Stimulated activated CD8-positive, alpha-beta memory T cell treated with anti-CD3 and anti-CD28 coated beads, Interleukin-2, amount 100 ng/mL, for 1 hour (primary cell): ENCODE results near the gene GLI2.

ENCODE experiments used
- DNase-seq, 2 donors: peaks; one replicate each; pipeline ENCODE4 v3.0.0-alpha.2; 2020; ENCODE audit warnings: low read depth in 2 of 2

The GLI2 gene

GRCh38 chr2:120735746-120736170 is at the start of gene GLI2:
GLI2 (plus strand) TSS chr2:120735868; CDS start chr2:120797321, 61,453 bp downstream.
- DNase-seq: no peak

- DNase-seq: no peak
Measured at GRCh38 chr2:120685974-120686297, 49.7 kb upstream of the GLI2 start.

DNA sequence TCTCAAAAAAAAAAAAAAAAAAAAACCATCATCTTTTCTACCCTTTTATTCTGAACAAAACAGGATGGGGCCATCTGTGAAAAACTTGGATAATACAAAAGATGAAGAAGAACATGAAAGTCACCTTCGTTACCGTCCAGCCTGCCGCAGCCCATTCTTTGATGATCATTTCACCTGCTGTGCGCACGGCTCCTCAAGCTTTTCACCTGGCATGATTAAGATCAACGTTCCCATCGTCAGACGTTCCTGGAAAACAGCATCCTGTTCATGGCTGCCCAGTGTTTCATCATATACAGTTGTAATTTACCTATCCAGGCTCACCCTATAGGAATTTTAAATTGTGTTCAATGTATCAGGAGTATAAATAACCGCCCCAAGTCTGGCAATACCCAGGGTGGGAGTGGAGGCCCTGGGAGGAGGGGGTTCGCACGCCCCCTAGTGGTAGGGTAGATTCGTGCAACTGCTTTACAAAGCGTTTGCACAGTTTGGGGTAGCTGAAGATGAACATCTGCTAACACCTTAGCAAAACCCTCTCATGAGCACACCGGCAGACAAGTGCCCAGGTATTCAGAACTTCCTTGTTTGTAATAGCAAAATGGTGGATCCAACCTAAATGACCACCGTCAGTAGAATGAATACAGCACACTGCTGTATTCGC is 49.0 kb upstream of the GLI2 start:
- no peak for DNase-seq

- DNase-seq: no peak
Measured at GRCh38 chr2:120687210-120687609, 48.5 kb upstream of the GLI2 start.

DNA sequence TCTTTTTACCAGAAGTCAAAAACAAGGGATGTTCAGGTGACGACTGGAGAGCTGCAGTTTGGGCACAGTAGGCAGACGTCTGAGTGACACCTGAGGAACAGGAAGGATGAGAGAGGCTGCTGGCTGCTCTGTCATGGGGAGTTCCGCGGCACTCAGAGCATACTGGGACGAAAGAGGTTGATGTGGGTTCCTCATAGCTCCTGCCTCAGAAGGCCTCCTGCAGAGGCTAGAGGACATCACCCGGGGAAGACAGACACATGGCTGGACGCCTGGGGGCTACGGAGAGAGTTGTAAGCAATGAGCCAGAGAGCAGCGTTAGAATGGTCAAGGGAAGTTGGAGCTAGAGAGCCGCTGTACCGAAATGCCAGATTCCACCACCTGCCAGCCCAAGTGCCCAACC is 45.1 kb upstream of the GLI2 start:
- no peak for DNase-seq

GRCh38 chr2:120691410-120691809 is 44.3 kb upstream of the GLI2 start:
- no peak for DNase-seq

- DNase-seq: no peak
Measured at GRCh38 chr2:120692691-120693090, 43.0 kb upstream of the GLI2 start.

DNA sequence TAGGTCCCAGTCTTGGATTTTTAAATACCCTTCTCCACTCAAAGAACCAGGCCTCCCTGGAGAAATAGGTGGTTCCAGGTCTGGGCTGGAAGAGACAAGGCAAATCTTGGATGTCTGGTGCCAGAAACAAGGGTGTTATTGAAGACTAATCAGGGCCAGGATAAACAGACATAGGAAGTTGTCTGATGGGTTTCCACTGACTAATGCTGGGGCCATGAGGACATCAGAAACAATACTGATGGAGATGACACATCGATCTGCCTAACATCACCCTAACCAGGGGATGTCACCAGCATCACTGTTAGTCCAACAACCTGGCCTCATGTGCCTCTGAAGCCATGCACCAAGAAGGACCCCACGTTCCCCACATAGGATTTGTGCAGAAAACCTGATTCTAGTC is 42.5 kb upstream of the GLI2 start:
- DNase-seq: no peak

DNA sequence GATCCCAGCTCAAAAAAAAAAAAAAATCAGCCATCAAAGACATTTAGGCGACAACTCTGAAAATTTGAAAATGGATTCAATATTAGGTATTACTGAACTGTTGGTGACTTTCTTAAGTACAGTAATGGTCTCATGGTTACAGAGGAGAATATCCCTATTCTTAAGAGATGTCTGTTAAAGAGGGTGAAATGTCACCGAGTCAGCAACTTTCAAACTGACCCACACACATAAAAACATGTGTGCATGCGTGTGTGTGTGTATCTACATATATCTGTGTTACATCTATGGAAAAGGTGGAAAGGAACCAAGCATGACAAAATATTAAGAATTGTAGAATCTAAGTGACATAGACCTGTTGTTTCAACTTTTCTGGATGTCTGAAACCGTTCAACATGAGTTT is 41.6 kb upstream of the GLI2 start:
- no peak for DNase-seq

DNA sequence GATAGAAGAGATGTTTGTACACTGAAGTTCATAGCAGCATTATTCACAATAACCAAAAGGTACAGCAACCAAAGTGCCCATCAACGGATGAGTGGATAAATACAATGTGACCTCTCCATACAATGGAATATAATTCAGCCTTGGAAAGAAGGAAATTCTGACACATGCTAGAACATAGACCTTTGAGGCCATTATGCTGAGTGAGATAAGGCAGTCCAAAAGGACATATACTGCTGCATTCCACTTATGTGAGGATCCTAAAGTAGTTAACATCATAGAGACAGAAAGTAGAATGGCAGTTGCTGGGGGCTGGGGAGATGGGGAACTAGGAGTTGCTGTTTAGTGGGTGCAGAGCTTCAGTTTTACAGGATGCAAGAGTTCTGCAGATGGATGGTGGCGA is 38.2 kb upstream of the GLI2 start:
- DNase-seq: no peak

DNA sequence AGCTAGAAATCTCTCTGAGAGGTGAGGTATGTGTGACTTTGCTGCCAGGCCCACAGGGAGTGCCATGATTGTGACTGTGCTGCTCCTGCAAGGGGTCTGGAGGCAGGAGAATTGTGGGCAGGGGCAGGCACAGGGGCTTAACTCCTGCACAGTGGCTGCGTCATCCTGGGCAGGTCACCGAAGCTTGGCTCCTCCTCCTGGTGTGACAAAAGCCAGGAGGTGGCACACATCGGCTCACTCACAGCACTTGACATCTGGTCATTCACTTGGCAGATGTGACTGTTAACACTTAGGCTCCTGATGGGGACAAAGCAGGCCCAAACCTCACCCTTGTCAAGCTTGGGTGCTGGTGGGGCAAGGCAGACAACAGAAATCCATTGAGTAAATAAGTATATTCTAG is 36.4 kb upstream of the GLI2 start:
- DNase-seq: no peak

DNA sequence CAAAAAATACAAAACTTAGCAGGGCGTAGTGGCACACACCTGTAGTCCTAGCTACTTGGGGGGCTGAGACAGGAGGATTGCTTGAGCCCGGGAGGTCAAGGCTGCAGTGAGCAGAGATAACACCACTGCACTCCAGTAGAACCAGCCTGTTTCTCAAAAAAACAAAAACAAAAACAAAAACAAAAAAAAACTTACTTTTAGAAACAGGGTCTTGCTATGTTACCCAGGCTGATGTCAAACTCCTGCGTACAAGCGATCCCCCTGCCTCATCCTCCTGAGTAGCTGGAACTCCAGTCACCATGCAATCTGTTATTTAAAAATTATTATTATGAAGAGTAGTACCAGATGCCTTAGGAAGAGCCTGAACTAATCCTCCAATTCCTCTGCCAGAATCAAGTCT is 35.0 kb upstream of the GLI2 start:
- DNase-seq: no peak

DNA sequence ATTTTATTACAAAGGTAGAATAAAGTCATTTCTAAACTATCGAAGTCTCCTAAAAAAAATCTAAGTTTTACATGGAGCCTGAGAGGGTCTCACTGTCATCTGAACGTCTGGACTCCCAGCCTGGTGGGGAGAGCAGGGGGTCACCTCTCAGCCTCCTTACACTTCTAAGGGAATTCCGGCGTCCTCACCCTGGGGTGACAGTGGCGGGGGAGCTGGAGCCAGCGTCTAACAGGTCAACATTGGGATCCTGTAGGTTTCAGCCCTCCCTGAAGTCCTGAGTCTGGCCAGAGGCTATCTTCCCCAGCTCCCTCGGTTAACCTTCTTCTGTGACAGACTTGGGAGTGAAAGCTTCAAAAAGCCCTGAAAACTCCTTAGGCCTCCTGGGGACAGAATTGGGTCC is 34.6 kb upstream of the GLI2 start:
- no peak for DNase-seq

DNA sequence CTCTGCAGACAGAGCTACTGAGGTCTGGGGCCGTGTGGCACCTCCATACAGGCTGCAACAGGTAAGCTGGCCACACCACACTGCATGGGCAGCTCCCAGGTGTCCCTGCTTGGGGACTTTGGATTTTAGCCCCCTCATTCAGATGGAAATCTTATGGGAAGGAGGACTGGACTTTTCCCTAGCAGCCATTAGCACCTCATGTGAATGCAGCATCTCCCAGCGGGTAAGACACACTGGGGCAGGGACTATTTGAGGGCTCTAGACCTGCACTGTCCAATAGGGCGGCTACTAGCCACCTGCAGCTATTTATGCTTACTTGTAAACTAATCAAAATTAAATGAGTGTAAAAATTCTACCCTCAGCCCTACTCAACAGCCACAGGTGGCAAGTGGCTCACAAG is 34.2 kb upstream of the GLI2 start:
- DNase-seq: no peak

- DNase-seq: no peak
Measured at GRCh38 chr2:120702061-120702460, 33.6 kb upstream of the GLI2 start.

DNA sequence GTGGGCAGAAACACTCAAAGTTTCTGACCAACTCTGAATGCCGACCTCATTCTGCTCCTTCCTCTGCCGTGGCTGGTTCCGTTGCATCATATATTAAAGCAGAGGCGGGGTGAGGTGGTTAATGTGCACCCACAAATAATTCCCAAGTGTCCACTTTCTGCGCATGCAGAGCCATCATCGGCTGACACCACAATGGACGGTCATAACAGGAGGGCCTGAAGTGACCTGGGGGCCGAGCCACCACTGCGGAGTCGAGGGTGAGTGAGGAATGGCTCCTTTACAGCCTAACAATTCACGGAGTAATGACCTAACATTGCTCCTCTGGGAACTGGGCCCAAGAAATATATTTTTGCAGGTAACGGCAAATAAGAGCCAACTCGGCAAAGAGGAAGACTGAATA is 32.9 kb upstream of the GLI2 start:
- no peak for DNase-seq

DNA sequence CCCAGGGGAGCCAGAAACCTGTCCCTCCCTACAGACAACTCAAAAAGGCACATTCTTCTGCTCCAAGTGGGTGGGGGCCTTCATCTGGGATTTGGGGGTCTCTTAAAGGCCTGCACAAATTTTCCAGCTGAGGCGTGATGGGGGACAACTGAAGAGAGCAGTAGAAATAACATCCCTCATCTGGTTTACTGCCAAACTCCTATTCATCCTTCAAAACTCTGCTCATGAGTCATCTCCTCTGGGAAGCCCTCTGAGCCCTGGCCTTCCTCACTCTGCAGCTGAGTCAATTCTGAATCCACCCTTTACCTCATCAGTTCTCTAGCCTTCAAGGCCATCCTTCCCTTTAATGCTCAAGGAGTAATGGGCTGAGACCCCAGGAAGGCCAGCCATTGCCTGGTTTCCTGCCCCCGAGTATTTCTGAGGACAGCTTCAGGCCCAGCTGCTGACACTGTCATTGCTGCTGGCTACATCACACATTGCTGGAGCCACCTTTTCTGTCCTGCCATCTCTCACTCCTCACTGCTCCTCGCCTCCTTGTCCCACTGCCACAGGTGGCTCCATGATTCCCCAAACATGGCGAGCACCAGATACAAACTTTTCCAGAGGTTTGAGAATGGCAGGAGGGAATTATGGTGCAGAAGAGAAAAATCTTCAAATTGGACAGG is 32.2 kb upstream of the GLI2 start:
- DNase-seq: no peak

DNA sequence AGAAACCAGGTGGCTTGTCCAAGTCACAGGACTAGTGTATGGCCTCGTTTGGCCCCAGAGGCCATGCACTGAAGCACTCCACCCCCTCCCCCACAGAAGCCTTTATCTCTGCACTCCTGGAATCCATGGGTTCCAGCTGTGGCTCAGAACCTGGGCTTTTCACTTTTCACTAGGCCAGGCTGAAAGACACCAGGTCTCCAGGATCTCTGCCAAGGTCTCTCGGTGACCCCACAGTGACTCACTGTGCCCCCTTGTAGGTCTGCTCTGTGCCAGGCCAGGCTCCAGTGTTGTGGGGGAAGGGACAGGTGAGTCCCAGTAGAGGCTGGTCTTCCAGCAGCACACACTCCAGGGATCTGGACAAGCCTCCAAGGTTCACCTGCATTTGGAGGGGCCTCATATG is 31.0 kb upstream of the GLI2 start:
- DNase-seq: no peak

- no peak for DNase-seq
Measured at GRCh38 chr2:120707816-120708215, 27.9 kb upstream of the GLI2 start.

DNA sequence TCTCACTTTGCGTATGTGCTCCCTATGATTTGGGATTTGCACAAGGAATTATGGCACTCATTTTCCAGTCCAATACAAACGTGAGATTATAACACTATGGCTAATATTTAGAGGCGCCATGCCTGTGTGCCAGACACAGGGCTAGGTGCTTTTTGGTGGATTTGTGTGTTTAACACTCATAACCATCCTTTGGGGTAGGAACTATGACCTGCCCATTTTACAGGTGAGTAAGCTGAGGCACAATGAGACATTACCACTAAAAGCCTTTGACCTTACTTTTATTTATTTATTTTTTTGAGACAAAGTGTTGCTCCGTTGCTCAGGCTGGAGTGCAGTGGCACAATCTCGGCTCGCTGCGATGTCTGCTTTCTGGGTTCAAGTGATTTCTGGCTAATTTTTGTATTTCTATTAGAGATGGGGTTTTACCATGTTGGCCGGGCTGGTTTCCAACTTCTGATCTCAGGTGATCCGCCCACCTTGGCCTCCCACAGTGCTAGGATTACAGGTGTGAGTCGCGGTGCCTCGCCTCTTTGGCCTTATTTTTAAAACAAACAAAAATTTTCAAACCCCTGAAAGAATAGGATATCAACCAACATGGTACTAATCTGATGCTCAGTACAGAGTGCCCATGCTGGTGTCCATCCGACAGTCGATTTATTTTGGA is 26.6 kb upstream of the GLI2 start:
- no peak for DNase-seq

GRCh38 chr2:120709608-120710041 is 26.0 kb upstream of the GLI2 start:
- no peak for DNase-seq

- DNase-seq: no peak
Measured at GRCh38 chr2:120710256-120710655, 25.4 kb upstream of the GLI2 start.

GRCh38 chr2:120711694-120712093 is 24.0 kb upstream of the GLI2 start:
- no peak for DNase-seq
